OCI-LY3 (cell line): Measurements from ENCODE around the gene CHST10.

Experiments
- H2AFZ ChIP-seq: fragments of 200-600, 300-600 bp; shearing (Covaris generic); 2 replicates; pipeline ENCODE4 v1.6.0; 2014; ENCODE audit warnings: antibody characterized with exemption, low read depth, low read length
- H3K27ac ChIP-seq: fragments of 200-600, 300-600 bp; sonication (generic); 2 replicates; pipeline ENCODE4 v1.5.1; 2014; ENCODE audit warnings: mild to moderate bottlenecking, low read length, moderate library complexity, mixed read lengths
- H3K27me3 ChIP-seq: fragments of 200-600, 300-600 bp; sonication (generic); 2 replicates; pipeline ENCODE4 v1.6.1; 2014; ENCODE audit warnings: low read depth, low read length, mixed read lengths
- H3K36me3 ChIP-seq: fragments of 200-600, 300-600 bp; sonication (generic); replicated peaks from 2 replicates; pipeline ENCODE3; 2014; ENCODE audit warnings: low read depth, low read length, mixed read lengths
- H3K4me1 ChIP-seq: fragments of 300-600, 200-600 bp; sonication (generic); 2 replicates; pipeline ENCODE4 v1.6.1; 2014; ENCODE audit warnings: low read length, mixed read lengths
- H3K4me2 ChIP-seq: fragments of 200-600, 300-600 bp; sonication (generic); 2 replicates; pipeline ENCODE4 v1.6.1; 2014; ENCODE audit warnings: low read length, mixed read lengths
- H3K4me3 ChIP-seq: fragments of 300-600, 200-600 bp; sonication (generic); 2 replicates; pipeline ENCODE4 v1.5.1; 2014; ENCODE audit warnings: antibody characterized with exemption, mild to moderate bottlenecking, low read length, moderate library complexity
- H3K79me2 ChIP-seq: fragments of 300-600, 200-600 bp; shearing (Covaris generic); 2 replicates; pipeline ENCODE4 v1.6.1; 2014; ENCODE audit warnings: mild to moderate bottlenecking, low read length, mixed read lengths
- H3K9ac ChIP-seq: fragments of 300-600, 200-600 bp; shearing (Covaris generic); 2 replicates; pipeline ENCODE4 v1.6.0; 2014; ENCODE audit warnings: mild to moderate bottlenecking, low read length, moderate library complexity
- H3K9me3 ChIP-seq: fragments of 200-600, 300-600 bp; shearing (Covaris generic); 2 replicates; pipeline ENCODE4 v1.6.1; 2014; ENCODE audit warnings: low read length, mixed read lengths; ENCODE audit not compliant: insufficient read depth
- H4K20me1 ChIP-seq: fragments of 200-600, 300-600 bp; sonication (generic); 2 replicates; pipeline ENCODE4 v1.6.1; 2016; ENCODE audit warnings: low read length, mixed read lengths; ENCODE audit not compliant: insufficient read depth
- EZH2phosphoT487 ChIP-seq: fragments of 200-600 bp; shearing (Covaris generic); IDR thresholded peaks from 2 replicates; pipeline ENCODE4 v1.6.1; 2018; ENCODE audit warnings: antibody characterized with exemption, mixed run types, low read depth
- TF ChIP-seq, protein P1 (sequence below): fragments of 200-600, 300-600 bp; sonication (generic); IDR thresholded peaks from 2 replicates; pipeline ENCODE4 v1.5.1; 2014; ENCODE audit warnings: antibody characterized with exemption, low read length, low read depth

Gene CHST10

DNA sequence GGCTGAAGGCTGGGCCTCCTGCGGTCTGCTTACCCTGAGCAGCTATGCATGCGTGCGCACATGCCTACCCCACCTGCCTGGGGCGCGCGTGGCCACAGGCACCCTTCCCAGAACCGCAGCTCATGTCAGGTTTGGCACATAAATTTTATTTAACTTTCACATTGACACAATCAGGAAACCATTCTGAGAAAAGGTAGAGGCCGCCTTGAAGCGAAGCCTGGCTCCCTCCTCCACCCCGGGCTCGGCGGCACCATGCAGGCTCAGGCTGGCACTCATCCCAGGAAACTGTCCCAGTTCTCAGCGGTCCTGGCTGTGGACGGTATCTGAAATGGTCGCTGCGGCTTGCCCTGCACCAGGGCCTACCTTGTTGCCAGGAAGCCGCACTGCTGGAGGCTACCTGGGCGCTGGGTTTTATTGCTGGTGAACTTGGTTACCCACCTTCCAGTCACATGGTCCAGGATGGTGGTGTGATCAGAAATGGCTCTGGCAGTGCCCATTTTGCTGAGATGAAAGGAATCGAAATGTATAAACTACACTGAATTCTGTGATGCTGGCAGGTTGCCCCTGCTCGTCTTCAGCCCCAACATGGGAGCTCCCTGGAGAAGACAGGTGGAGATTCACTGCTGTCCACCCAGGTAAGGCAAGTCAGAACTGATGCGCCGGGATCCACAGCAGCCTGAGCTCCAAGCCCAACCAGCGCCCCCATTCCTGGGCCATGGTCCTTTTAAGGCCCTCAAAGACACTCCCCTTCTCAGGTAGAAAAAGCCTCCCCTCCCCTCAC, 25.5 kb downstream of the CHST10 start:
- H3K4me3 ChIP-seq: no peak overlapping the region
- no peak overlapping the region for H3K9ac ChIP-seq
- peaks cover 41% of the 10 kb centered on the region for H3K36me3 ChIP-seq
- no peaks in the 10 kb centered on the region for H3K79me2 ChIP-seq
- H3K4me1 ChIP-seq: peaks cover 43% of the 10 kb centered on the region
- H3K27me3 ChIP-seq: no peaks in the 10 kb centered on the region
- H2AFZ ChIP-seq: no peak overlapping the region
- no peak overlapping the region for H3K4me2 ChIP-seq
- no peaks in the 10 kb centered on the region for H3K9me3 ChIP-seq
- no peaks in the 10 kb centered on the region for H4K20me1 ChIP-seq
- TF ChIP-seq EZH2phosphoT487: no peak
- TF ChIP-seq, protein P1, sequence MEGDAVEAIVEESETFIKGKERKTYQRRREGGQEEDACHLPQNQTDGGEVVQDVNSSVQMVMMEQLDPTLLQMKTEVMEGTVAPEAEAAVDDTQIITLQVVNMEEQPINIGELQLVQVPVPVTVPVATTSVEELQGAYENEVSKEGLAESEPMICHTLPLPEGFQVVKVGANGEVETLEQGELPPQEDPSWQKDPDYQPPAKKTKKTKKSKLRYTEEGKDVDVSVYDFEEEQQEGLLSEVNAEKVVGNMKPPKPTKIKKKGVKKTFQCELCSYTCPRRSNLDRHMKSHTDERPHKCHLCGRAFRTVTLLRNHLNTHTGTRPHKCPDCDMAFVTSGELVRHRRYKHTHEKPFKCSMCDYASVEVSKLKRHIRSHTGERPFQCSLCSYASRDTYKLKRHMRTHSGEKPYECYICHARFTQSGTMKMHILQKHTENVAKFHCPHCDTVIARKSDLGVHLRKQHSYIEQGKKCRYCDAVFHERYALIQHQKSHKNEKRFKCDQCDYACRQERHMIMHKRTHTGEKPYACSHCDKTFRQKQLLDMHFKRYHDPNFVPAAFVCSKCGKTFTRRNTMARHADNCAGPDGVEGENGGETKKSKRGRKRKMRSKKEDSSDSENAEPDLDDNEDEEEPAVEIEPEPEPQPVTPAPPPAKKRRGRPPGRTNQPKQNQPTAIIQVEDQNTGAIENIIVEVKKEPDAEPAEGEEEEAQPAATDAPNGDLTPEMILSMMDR: no peak
- no peak overlapping the region for H3K27ac ChIP-seq

DNA sequence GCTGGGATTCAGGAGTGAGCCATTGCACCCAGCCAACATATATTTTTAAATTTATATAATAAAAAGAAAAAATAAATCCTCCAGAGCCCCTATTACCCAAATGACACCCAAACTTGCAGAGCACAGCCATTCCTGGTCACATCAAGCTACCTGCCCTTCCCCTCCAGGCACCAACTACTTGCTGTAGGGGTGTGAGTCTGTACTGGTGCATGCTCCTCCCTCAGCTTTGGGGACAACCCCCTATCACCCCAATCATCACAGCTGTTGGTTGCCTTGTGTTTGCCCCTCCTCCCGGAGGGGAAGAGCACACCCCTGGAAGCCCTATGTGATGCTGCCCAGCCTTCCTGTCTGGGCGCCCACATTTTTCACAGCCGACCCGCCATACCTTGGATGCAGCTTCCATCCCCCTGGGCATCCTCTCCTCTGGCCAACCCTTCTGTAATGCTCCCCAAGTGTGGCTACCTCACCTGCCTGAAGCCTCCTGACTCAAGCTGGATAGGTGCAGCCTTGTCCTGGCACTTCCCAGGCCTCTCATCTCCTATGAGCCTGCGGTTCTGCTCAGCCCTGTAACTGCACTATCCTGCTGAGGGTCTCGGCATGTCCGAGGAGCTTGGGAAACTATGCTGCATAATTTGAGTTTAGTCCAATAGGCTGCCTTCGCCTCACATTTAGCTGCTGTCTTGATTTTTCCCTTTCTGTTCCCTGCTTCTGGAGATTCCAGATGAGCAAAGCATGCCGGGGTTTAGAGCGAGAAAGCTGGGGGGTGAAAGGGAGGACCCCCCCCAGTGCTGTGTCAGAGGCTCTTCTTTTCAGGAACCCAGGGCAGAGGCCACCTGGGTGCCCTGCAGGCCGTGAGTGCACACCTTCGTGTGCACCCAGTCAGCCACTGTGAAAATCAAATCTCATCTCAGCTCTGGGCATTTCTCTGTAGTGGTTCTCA, 27.2 kb downstream of the CHST10 start:
- H3K9me3 ChIP-seq: no peaks in the 10 kb centered on the region
- TF ChIP-seq, protein P1: no peak
- no peak for TF ChIP-seq EZH2phosphoT487

DNA sequence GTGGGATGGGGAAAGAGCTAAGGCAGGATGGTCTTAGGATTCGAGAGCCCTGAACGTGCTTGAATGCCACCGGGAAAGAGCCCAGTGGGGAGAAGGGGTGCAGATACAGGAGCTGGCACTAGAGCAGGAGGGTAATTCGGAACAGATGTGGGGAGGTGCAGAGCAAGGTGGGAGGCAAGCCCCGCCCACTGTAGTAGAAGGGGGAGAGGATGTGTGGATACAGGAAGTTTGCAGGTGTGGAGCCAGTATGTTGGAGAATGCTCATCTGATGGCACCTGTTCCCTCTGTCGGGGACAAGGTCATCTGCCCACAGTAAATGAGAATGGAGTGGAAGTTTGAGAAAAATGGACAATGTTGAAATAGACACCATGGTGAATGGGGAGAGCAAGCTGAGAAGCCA, 28.8 kb downstream of the CHST10 start:
- H3K27ac ChIP-seq: no peak overlapping the region
- H3K27me3 ChIP-seq: no peaks in the 10 kb centered on the region
- H3K79me2 ChIP-seq: no peaks in the 10 kb centered on the region
- no peaks in the 10 kb centered on the region for H4K20me1 ChIP-seq
- peaks cover 13% of the 10 kb centered on the region for H3K4me1 ChIP-seq
- H3K4me2 ChIP-seq: no peak overlapping the region
- H3K4me3 ChIP-seq: no peak overlapping the region
- peaks cover 25% of the 10 kb centered on the region for H3K36me3 ChIP-seq
- H3K9ac ChIP-seq: no peak overlapping the region
- H2AFZ ChIP-seq: no peak overlapping the region
- TF ChIP-seq, protein P1: no peak
- TF ChIP-seq EZH2phosphoT487: no peak
- no peaks in the 10 kb centered on the region for H3K9me3 ChIP-seq

More for the DNA sequence above, 27.2 kb downstream of the CHST10 start:
- Histone ChIP-seq H3K4me2 (no peak overlapping the region), H2AFZ (no peak overlapping the region), H3K27me3 (no peaks in the 10 kb centered on the region), H3K27ac (no peak overlapping the region), H3K9ac (no peak overlapping the region), H4K20me1 (no peaks in the 10 kb centered on the region), H3K36me3 (peaks cover 26% of the 10 kb centered on the region), H3K4me3 (no peak overlapping the region), H3K4me1 (peaks cover 27% of the 10 kb centered on the region), H3K79me2 (no peaks in the 10 kb centered on the region)

DNA sequence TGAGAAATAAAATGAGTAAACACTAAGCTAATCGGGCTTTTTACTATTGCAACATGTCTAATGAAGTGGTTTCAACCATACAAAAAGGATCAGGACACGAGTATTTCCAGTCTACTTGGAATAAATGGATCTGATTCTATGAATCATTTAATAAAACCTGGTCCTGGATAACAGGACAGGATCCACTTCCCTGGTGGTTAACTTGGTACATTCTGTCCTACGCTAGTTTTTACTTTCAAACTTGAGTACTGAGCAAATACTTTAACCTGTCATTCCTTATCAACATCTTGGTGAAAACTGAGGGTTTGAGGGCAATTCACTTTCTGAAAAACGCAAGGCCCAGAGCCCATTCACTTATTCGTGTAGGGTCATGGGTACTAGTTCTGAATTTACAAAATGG, 33.5 kb downstream of the CHST10 start:
- H3K4me2 ChIP-seq: no peak overlapping the region
- H4K20me1 ChIP-seq: no peaks in the 10 kb centered on the region
- no peak overlapping the region for H3K27ac ChIP-seq
- H3K36me3 ChIP-seq: no peaks in the 10 kb centered on the region
- H3K9ac ChIP-seq: no peak overlapping the region
- no peak overlapping the region for H3K4me3 ChIP-seq
- TF ChIP-seq, protein P1: no peak
- TF ChIP-seq EZH2phosphoT487: no peak
- H3K27me3 ChIP-seq: no peaks in the 10 kb centered on the region
- peaks cover 15% of the 10 kb centered on the region for H3K4me1 ChIP-seq
- H3K9me3 ChIP-seq: no peaks in the 10 kb centered on the region
- no peak overlapping the region for H2AFZ ChIP-seq
- H3K79me2 ChIP-seq: no peaks in the 10 kb centered on the region
